ENCODE results near the gene ALPK1.

- TF ChIP-seq CTCF (IDR thresholded peaks at IDR 0.05) (no peak), POLR2A (IDR thresholded peaks at IDR 0.05) (no peak)
These were observed 32.7 kb downstream of the ALPK1 start for GRCh38 chr4:112329672-112330375.

Measured in uterus (tissue), 2 donors.